ENCODE results near the gene GVQW3. TPM values are rescaled to one million over a fixed set of nuclear protein-coding genes. Genes with fewer than 3 reads are reported as not detected.

GVQW3 gene
- total RNA-seq, 1 experiment from 2014 or later = 7.7 TPM

- ChIA-PET POLR2A (no interaction called here), CTCF (interaction anchor here (0.5 kb wide), 1 partner anchor 38 kb away, joined by 3 read pairs; no protein-coding TSS in a partner anchor)
- Mint-ChIP-seq H3K4me1 (no peaks in the 10 kb centered on the region), H3K9me3 (peaks cover 39% of the 10 kb centered on the region), H3K36me3 (peaks cover 30% of the 10 kb centered on the region), H3K4me3 (no peak overlapping the region), H3K27ac (no peak overlapping the region), H3K27me3 (ENCODE audit: low read depth) (peaks cover 5% of the 10 kb centered on the region)
- no peak for ATAC-seq
- no peak for TF ChIP-seq ZSCAN18 (CRISPR knock-in tag; IDR thresholded peaks at IDR 0.05)
- no peak for TF ChIP-seq AFF4 (CRISPR knock-in tag; IDR thresholded peaks at IDR 0.05; ENCODE audit: borderline replicate concordance)
- TF ChIP-seq KAT7 (CRISPR knock-in tag; IDR thresholded peaks at IDR 0.05; ENCODE audit: borderline replicate concordance) = no peak
- no peak for TF ChIP-seq HMGA2 (CRISPR knock-in tag; IDR thresholded peaks at IDR 0.05)
- no peak for TF ChIP-seq ZNF232 (CRISPR knock-in tag; IDR thresholded peaks at IDR 0.05)
- TF ChIP-seq ZMAT4 (CRISPR knock-in tag; IDR thresholded peaks at IDR 0.05) = no peak
- no peak for TF ChIP-seq ESRRA (CRISPR knock-in tag; IDR thresholded peaks at IDR 0.05; ENCODE audit: borderline replicate concordance)
- no peak for TF ChIP-seq ARID4B (CRISPR knock-in tag; IDR thresholded peaks at IDR 0.05; ENCODE audit: borderline replicate concordance)
- TF ChIP-seq OVOL2 (CRISPR knock-in tag; IDR thresholded peaks at IDR 0.05; ENCODE audit: borderline replicate concordance) = no peak
- TF ChIP-seq ZBTB21 (CRISPR knock-in tag; IDR thresholded peaks at IDR 0.05; ENCODE audit: borderline replicate concordance) = no peak
- TF ChIP-seq USF2 (CRISPR knock-in tag; IDR thresholded peaks at IDR 0.05) = no peak
- no peak for TF ChIP-seq E2F1 (CRISPR knock-in tag; IDR thresholded peaks at IDR 0.05)
- no peak for TF ChIP-seq ZNF219 (CRISPR knock-in tag; IDR thresholded peaks at IDR 0.05; ENCODE audit: borderline replicate concordance)
- TF ChIP-seq FOXP4 (CRISPR knock-in tag; IDR thresholded peaks at IDR 0.05) = no peak
- no peak for TF ChIP-seq HMGXB4 (CRISPR knock-in tag; IDR thresholded peaks at IDR 0.05)
- TF ChIP-seq IRF1 (CRISPR knock-in tag; IDR thresholded peaks at IDR 0.05) = no peak
- no peak for TF ChIP-seq PRRX2 (CRISPR knock-in tag; IDR thresholded peaks at IDR 0.05)
- TF ChIP-seq E2F4 (CRISPR knock-in tag; IDR thresholded peaks at IDR 0.05; ENCODE audit: borderline replicate concordance, low read depth) = no peak
- TF ChIP-seq RELA (CRISPR knock-in tag; IDR thresholded peaks at IDR 0.05; ENCODE audit: borderline replicate concordance) = no peak
- DNase-seq (ENCODE audit: low spot score) = no peak
Measured at GRCh38 chr11:76336597-76336996, 44.5 kb upstream of the GVQW3 start.

All from WTC11 (cell line).